Stimulated activated CD8-positive, alpha-beta memory T cell treated with anti-CD3 and anti-CD28 coated beads, Interleukin-12 subunit alpha, Interleukin-12 subunit beta, amount 100 ng/mL, for 24 hours (primary cell): ENCODE measurements around the gene DNAH7.
"Not testable (repeated sequence)": the region's sequence is repeated elsewhere in the genome, so short reads cannot be mapped to it uniquely, and the experiment has no call there.

Experiments
- DNase-seq: peaks from one replicate; pipeline ENCODE4 v3.0.0-alpha.2; 2020; ENCODE audit errors: extremely low read depth

Gene DNAH7

GRCh38 chr2:195721042-195721441 lies 347.6 kb downstream of the DNAH7 start:
- DNase-seq: no peak

- no peak for DNase-seq
These were observed 352.2 kb downstream of the DNAH7 start for GRCh38 chr2:195716466-195716865.

- no peak for DNase-seq
These were observed 357.2 kb downstream of the DNAH7 start for GRCh38 chr2:195711478-195711877.

- no peak for DNase-seq
These were observed 358.5 kb downstream of the DNAH7 start for GRCh38 chr2:195709901-195710806.

- no peak for DNase-seq
These were observed 362.3 kb downstream of the DNAH7 start for GRCh38 chr2:195706161-195706900.

GRCh38 chr2:195700480-195700879 lies 368.2 kb downstream of the DNAH7 start:
- no peak for DNase-seq

- no peak for DNase-seq
These were observed 370.9 kb downstream of the DNAH7 start for GRCh38 chr2:195697681-195698220.

- DNase-seq: no peak
These were observed 372.6 kb downstream of the DNAH7 start for GRCh38 chr2:195696012-195696411.

GRCh38 chr2:195695002-195695631 lies 373.5 kb downstream of the DNAH7 start:
- DNase-seq: no peak

GRCh38 chr2:195694553-195694952 lies 374.1 kb downstream of the DNAH7 start:
- DNase-seq: no peak

GRCh38 chr2:195692531-195692930 lies 376.1 kb downstream of the DNAH7 start:
- not testable (repeated sequence) for DNase-seq
